Activated CD4-positive, alpha-beta T cell treated with anti-CD3 and anti-CD28 coated beads, Interleukin-2, Interleukin-4, amounts not matched to agents 100 ng/mL and 50 ng/mL, durations not matched to agents 16 hours and 8 hours (primary cell): ENCODE data around the gene PLA2G2F.

Experiments
- DNase-seq: peaks from one replicate; pipeline ENCODE4 v3.0.0-alpha.2; 2020; ENCODE audit warnings: low spot score

Gene PLA2G2F

DNA sequence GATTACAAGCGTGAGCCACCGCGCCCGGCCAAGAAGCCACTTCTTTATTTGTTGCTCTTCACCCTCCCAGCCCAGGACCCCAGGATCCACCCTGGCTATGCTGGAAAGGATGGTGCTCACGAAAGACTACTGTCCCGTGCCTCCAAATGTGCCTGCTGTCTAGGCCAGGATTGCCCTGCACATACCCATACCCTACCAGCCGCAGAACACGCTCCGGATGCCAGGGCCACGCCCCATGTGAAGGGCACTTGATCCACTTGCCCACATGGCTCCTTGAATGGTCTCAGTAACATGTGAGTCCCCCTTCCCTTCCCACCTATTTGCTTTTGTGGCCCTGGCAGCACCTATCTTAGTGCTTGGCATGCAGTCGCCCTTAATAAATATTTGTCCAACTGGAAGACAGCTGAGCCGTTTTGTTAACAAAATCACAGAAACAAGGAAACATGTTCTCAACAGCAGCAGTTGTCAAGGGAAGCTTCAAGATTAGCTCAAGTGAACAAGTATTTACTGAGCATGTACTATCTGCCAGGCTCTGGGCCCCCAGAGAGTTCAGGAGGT, 33.0 kb downstream of the PLA2G2F start:
- DNase-seq, result no peak

- no peak for DNase-seq
Measured at GRCh38 chr1:20174937-20175666, 36.0 kb downstream of the PLA2G2F start.

GRCh38 chr1:20178634-20179370, 39.7 kb downstream of the PLA2G2F start:
- DNase-seq, result no peak

GRCh38 chr1:20179371-20180128, 40.4 kb downstream of the PLA2G2F start:
- DNase-seq, result no peak

GRCh38 chr1:20180129-20180843, 41.2 kb downstream of the PLA2G2F start:
- no peak for DNase-seq

- no peak for DNase-seq
Measured at GRCh38 chr1:20180844-20181207, 41.7 kb downstream of the PLA2G2F start.

DNA sequence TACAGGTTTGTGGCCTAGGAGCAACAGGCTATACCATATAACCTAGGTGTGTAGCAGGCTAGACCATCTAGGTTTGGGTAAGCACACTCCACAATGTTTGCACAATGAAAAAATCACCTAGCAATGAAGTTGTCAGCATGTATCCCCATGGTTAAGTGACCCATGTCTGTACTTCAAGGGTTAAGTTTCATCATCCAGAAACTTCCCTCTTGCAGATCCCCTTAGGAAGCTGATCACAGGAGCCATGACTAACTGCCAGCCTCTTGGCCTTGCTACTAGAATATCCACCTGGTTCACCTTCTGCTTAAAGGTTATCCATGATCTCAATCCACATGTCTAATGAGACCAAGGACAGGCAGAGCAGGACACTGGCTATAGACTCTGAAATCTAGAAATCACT, 43.3 kb downstream of the PLA2G2F start:
- DNase-seq, result no peak

DNA sequence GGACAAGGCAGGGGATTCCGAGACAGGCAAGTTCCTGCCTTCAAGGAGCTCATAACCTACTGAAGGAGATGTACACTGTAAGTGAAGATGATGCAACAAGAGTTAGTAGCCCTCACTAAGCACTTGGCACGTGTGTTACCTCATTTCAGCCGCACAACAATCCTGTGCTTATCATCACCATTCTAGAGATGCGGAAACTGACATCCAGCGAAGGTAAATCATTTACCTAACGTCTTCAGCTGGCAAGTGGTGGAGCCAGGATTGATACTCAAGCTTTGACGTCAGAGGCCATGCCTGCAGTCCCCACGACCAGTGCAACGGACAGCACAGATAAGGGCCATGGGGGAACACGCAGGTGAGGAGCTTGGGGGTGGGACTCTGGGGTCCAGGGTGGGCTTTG, 43.9 kb downstream of the PLA2G2F start:
- DNase-seq, result no peak

- DNase-seq, result no peak
Measured at GRCh38 chr1:20183616-20184271, 44.6 kb downstream of the PLA2G2F start.

GRCh38 chr1:20184481-20184900, 45.4 kb downstream of the PLA2G2F start:
- DNase-seq, result peak; percentile 28

DNA sequence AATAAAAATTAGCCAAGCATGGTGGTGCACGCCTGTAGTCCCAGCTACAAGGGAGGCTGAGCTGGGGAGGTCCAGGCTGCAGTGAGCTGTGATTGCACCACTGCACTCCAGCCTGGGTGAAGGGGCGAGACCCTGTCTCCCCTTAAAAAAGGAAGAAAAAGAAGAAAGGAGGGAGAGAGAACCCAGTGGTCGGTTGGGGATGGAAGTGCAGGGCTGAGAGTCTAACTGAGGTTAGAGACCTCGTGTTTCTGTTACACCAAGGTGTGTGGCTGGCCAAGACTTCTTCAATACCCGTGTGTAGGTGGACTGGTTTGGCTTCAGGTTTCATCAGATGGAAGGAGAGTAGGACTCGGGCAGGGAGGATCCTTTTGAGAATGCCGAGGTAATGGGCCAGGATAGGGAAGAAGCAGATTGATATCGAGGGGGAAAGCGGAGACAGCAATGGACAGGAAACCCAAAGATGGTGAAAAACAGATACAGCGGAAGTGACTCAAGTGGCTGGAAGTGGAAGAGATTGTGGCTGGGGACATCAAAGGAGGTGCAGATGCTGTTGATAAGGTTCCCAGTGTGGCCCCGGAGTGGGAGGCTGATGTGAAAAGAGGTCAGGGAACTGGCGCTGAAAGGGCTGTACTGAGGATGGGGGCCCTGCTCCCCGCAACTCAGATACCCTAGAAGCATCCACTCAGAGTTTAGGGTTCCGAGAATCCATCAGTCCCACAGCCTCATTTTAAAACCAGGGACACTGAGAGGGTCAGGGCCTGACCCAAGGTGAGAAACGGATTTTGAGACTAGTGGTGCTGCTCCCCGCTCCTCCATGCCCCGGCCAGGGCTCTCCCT, 46.1 kb downstream of the PLA2G2F start:
- peak; percentile 83 for DNase-seq

- peak; percentile 81 for DNase-seq
Measured at GRCh38 chr1:20185834-20186782, 47.0 kb downstream of the PLA2G2F start, which contains the start of the genes PLA2G2C and UBXN10. PLA2G2C (minus strand) TSS chr1:20186518; CDS start chr1:20177363, 9,155 bp downstream. UBXN10 (plus strand) TSS chr1:20186096; CDS start chr1:20190562, 4,466 bp downstream.

DNA sequence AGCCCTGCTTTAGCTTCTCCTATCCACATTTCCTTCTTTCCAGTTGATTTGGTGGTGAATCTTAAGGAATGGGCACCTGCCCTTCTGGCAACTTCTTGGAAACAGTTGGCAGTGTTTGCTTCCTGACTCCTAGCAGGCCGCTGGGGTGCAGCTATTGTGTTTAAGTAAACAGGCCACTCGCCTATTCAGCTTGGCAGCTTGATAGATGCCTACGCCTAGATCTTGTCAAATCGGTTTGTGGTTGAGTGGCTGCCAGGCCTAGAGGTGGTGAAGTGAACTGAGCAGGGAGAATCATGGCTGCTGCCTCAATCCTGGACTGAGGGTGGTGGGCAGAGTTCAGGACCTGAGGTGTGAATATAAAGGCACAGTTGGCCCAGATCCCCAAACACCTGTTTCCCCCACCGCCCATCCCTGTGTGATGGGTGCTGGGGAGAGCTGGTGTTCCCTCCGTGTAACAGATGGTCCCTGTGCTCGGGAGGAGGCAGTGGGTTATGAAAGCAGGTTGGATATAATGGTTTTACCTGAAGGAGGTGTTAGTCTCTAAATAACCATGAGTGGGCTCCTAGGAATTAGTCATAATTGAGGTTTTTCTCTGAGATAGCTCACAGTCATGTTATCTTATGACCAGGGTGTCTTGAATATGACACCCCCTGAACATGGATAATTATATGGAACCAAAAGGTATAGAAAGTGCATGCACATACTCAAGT, 48.1 kb downstream of the PLA2G2F start:
- DNase-seq, result peak; percentile 65

DNA sequence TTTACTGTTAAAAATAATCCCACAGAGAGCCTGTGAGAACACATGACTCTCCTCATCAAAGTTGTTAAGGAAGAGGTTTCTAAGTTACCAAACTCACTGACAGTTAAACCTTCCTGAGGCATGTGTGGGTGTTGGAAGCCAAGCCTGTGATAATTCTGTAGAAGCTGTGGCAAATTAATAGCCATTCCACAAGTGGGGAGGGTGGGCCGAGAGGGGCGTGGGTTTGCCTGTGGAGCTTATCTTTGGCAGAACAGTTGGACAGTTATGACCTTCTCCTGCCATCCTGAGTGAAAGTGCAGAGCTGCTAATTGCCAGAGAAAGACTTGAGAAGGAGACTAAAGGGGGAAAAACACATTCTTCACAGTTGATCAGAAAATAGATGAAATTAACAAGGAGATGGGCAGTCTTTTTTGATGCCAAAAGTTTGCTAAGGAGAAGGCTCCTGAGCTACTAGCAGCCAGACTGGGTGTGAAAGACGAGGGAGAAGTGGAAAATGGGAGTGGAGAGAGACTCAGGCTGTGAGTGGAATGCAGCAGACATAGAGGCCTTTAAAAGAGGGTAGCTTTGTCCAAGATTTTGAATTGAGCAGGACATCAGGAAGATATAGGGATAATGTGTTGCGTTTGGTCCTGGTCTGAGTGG, 48.8 kb downstream of the PLA2G2F start:
- no peak for DNase-seq

GRCh38 chr1:20188455-20188817, 49.3 kb downstream of the PLA2G2F start:
- DNase-seq, result no peak

DNA sequence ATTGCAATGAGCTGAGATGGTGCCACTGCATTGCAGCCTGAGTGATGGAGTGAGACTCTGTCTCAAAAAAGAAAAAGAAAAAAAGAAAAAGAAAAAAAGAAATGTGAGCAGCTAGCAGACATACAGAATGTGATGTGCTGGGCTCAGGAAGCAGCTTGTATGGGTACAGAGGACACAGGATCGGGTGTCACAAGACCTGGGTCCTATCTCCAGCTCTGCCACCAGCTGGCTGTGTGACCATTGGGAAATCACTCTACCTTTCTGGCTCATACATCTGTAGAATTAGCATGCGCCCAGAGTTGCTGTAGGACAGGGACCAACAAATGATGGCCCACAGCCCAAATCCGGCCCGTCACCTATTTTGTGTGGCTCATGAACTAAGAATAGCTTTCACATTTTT, 50.5 kb downstream of the PLA2G2F start:
- no peak for DNase-seq

DNA sequence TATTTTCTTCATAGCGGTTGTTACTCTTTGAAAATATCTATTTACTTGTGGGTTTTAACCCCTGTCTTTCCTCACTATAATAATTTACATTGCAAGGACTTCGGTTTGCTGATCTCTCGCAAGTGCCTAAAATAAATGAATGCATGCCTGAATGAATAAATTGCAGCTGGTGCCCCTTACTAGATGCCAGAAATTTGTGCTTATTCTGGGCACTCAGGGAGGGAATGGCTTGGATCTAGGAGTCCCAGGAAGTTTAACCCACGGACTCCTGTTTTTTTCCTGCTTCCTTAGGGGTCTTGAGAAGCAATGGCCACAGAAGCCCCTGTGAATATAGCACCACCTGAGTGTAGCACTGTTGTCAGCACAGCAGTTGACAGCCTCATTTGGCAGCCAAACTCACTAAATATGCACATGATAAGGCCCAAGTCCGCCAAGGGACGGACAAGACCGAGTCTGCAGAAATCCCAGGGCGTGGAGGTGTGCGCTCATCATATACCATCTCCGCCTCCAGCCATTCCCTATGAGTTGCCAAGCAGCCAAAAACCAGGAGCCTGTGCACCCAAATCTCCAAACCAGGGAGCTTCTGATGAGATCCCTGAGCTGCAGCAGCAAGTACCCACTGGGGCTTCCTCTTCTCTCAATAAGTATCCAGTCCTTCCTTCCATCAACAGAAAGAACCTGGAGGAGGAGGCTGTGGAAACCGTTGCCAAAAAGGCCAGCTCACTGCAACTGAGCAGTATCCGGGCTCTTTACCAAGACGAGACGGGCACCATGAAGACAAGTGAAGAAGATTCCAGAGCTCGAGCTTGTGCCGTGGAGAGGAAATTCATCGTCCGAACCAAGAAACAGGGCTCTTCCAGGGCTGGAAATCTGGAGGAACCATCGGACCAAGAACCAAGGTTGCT, 51.4 kb downstream of the PLA2G2F start:
- DNase-seq, result no peak
